Fibroblast of skin of scalp (primary cell): Measurements from ENCODE around the gene SPATA3.
"Not testable (repeated sequence)": the region's sequence is repeated elsewhere in the genome, so short reads cannot be mapped to it uniquely, and the experiment has no call there.

Experiments used
- DNase-seq: peaks from one replicate; pipeline ENCODE4 v3.0.0-alpha.2; 2013

SPATA3 gene

GRCh38 chr2:230999477-230999876 lies 3.6 kb downstream of the SPATA3 start:
- DNase-seq = no peak

GRCh38 chr2:231000211-231000904 lies 4.4 kb downstream of the SPATA3 start:
- DNase-seq = no peak

- no peak for DNase-seq
These were observed 5.1 kb downstream of the SPATA3 start for GRCh38 chr2:231001036-231001435.

GRCh38 chr2:231001921-231002320 lies 6.0 kb downstream of the SPATA3 start:
- DNase-seq = no peak

GRCh38 chr2:231002641-231003040 lies 6.7 kb downstream of the SPATA3 start:
- DNase-seq = no peak

- no peak for DNase-seq
These were observed 7.3 kb downstream of the SPATA3 start for GRCh38 chr2:231003186-231003585.

- not testable (repeated sequence) for DNase-seq
These were observed 9.0 kb downstream of the SPATA3 start for GRCh38 chr2:231004930-231005329.

GRCh38 chr2:231007286-231008098 lies 11.6 kb downstream of the SPATA3 start:
- no peak for DNase-seq

- DNase-seq = no peak
These were observed 12.2 kb downstream of the SPATA3 start for GRCh38 chr2:231008131-231008530.

- DNase-seq = no peak
These were observed 13.5 kb downstream of the SPATA3 start for GRCh38 chr2:231009236-231009919.

GRCh38 chr2:231010201-231010730 lies 14.3 kb downstream of the SPATA3 start:
- no peak for DNase-seq

GRCh38 chr2:231011526-231011925 lies 15.6 kb downstream of the SPATA3 start:
- no peak for DNase-seq

GRCh38 chr2:231012463-231012862 lies 16.5 kb downstream of the SPATA3 start:
- DNase-seq = no peak

- DNase-seq = no peak
These were observed 17.9 kb downstream of the SPATA3 start for GRCh38 chr2:231013820-231014219.

GRCh38 chr2:231015478-231015877 lies 19.6 kb downstream of the SPATA3 start:
- DNase-seq = no peak

GRCh38 chr2:231015926-231016325 lies 20.0 kb downstream of the SPATA3 start:
- DNase-seq = no peak

- DNase-seq = no peak
These were observed 20.8 kb downstream of the SPATA3 start for GRCh38 chr2:231016566-231017230.

- no peak for DNase-seq
These were observed 21.3 kb downstream of the SPATA3 start for GRCh38 chr2:231017231-231017598.

GRCh38 chr2:231018184-231018583 lies 22.3 kb downstream of the SPATA3 start:
- DNase-seq = no peak

- DNase-seq = not testable (repeated sequence)
These were observed 29.1 kb downstream of the SPATA3 start for GRCh38 chr2:231025059-231025458.

GRCh38 chr2:231028889-231029288 lies 33.0 kb downstream of the SPATA3 start:
- no peak for DNase-seq

GRCh38 chr2:231029563-231029962 lies 33.6 kb downstream of the SPATA3 start:
- no peak for DNase-seq

- no peak for DNase-seq
These were observed 34.8 kb downstream of the SPATA3 start for GRCh38 chr2:231030725-231031124.
